Glomerular visceral epithelial cell (primary cell): ENCODE data around the gene GULP1.
"Not testable (repeated sequence)": the region's sequence is repeated elsewhere in the genome, so short reads cannot be mapped to it uniquely, and the experiment has no call there.

ENCODE experiments used
- DNase-seq: peaks from one replicate; pipeline ENCODE4 v3.0.0-alpha.2; 2016; ENCODE audit errors: extremely low spot score

GULP1 gene

DNA sequence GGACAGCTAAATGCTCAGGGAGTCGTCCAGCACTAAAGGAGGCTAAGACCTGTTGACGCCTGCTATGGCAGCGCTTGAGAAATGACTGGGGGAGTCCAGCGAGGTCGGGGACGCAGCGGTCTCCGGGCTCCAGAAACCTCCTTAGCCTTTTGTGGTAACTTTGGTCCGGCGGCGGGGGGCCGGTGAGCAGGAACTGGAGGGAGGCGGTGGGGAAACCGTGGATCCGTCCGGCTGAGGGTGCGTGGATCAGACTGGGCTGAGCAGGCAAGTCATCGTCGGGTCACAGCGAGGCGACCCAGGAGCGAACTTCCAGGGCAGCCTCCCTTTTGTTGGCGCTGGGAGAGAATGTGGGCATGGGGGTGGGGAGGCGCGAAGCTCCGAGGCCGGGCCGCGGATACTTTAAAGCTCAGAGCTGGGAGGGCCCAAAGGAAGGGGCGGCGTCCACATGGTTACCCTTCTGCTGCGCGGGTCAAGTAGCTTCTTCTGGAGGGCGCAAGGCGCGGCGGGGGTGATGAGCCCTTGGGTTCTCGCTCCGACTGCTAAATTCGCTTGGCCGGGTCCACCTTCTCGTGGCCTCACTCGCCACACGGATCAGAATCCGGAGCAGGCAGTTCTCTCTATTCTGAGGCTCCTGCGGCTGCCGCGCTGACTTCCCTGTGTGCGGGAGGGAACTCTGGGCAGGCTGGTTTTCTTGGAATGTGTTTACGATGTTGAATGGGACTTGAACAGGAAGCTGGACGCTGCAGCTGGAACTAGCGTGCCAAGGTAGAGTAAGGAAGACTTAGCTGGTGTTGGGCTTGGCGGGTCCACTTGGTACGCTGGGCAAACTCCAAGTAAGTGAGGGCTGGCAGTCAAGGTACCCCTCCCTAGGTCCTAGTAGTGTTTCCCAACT, 920 bp downstream of the GULP1 start:
- DNase-seq = peak; percentile 93

DNA sequence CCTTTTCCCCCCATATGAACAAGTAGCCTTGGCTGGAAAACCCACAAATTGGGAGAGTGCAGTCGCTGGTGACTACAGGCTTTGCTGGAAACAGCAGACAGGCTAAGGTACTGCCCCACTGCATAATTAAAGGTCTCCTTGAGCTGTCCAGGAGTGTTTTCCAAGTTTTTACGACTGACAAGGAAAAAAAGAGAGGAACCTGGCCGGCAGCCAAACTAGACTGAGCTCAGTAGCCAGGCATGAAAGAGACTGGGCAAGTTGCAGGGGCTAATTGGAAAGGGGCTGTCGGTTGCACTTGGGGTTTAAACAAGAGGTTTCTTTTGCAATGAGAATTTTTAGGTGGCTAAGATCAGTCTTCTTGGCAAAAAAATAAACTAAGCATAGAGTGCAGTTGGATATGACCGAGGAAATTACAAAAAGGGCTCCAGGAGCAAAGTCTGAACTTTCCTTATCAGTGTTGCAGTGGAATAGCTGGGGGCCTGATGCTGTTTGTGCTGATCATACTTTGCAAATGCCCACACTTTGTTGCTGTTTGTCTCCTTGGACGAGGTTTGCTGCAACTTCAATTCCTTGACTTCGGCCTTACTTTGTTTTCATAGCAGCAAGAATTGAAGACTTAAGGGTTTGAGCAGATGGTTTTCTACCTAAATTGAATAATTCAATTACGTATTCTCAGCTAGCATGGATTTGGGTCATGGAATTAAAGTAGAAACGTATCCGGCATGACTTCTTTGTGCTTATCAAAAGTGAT, 2.1 kb downstream of the GULP1 start:
- DNase-seq = peak; percentile 93

DNA sequence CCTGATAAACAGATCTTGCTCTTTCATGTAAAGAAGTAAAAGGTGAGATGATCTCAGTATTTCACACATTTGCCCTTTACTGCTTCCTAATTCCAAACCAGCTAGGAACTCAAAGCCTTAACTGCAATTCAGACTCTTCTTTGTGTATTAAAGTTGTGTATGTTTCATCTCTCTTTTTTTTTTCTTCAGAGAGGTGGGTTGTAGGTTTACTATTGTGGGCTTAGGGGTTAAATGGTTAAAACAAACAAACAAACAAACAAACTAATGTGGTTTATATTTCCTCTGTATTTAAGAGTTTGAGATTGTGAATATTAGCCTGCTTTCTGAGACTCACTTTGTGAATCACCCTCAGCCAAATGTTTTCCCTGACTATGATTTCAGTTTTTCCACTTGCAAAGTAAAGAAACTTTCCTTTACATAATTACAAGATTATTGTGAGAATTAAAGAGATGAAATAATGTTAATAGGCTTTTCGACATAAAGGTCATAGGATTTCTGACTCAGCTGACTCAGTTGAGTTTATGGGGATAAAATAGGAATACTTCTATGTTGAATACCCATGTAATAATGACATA, 2.8 kb downstream of the GULP1 start:
- DNase-seq = no peak

DNA sequence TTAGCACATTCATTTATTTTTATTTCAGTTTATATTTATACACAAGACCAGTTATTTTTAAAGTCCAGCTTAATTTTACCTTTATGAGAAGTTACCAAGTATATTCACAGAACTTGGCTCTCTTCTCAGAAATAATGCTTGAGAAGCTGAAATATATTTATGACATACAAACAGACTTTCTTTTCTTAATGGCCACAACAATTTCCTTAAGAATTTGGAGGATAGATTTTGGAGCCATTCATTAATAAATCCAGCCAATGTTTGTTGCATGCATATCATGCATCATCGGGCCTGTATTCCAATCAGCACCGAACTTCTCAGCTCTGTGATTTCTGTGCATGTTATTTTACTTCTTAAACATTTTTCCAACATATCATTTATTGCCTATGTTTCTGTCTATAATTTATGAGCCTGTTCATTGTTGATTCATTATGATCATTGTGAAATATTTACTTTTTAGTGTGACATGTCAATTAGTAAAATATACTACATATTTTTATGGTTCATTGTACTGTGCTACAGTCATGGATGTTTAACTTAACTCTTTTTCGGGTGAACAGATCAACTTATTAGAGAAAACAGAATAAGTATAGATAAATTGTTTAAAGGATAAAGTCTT, 3.5 kb downstream of the GULP1 start:
- DNase-seq = no peak

DNA sequence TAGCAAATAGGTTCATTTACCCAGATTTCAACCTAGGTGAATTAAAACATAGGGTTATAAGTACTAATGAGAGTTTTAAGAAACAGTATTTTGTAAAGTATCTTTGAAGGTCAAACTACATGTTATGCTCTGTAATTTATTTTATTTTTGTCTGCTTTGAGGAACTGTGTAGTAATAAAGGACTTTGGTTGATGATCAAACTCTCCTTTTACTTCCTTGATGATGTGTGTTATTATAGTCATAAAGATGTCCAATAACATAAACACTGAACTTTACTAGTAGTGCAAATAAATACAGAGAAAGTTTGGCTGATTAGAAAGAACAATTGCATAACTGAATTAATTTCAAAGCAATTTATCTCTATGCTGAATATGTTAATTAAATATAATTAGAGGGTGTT, 6.3 kb downstream of the GULP1 start:
- no peak for DNase-seq

GRCh38 chr2:188298937-188299371, 7.3 kb downstream of the GULP1 start:
- not testable (repeated sequence) for DNase-seq

DNA sequence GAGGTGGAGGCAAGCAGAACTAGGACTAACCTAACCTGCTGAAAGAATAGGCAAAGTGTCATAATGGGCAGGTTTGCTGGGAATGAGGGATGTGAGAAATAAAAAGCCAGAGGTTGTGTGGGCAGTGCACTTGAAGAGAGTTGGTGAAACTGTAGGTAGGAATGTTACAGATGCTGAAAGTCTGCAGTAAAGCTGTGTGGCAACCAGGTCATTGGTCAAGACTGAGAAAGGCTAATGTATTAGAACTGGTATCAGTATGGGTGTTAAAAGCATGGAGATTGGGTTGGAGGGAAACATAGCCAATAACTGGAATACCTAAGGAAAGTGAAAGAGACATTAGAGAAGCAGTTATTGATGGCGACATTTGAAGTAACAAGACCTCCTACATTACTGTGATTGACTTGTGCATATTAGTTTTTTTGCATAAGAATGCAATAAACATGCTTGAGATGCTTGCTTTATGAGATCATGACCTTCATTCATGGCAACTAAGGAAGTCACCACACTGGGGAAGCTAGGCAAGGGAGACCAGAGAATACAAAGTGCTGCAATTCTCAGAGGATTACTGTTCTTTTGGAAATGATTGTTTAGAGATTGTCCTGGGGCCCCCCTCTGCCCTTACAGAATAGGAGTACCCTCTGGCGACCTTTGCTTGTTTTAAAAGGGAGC, 11.8 kb downstream of the GULP1 start:
- peak; percentile 90 for DNase-seq

- no peak for DNase-seq
Measured at GRCh38 chr2:188305271-188305670, 13.6 kb downstream of the GULP1 start.

DNA sequence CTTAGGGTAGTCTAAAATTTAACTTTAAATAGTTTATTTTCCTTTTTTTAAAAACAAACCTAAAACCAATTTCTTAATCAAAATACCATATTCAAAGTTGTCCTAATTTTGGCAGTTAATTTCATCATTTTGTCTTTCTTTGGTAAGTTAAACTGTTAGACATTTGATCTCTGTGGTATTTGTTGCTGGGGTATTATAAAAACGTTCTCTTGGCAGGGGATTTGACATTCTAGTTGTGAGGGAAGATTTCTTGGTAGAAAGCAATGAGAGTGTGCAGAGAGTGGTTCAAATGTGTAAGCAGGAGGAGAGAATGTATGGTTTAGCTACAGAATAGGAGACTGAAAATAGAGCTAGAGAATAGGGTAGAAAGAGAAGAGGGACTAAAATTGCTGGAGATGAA, 14.6 kb downstream of the GULP1 start:
- DNase-seq = no peak

- DNase-seq = no peak
Measured at GRCh38 chr2:188307850-188308283, 16.2 kb downstream of the GULP1 start.

- DNase-seq = no peak
Measured at GRCh38 chr2:188308483-188308882, 16.8 kb downstream of the GULP1 start.

DNA sequence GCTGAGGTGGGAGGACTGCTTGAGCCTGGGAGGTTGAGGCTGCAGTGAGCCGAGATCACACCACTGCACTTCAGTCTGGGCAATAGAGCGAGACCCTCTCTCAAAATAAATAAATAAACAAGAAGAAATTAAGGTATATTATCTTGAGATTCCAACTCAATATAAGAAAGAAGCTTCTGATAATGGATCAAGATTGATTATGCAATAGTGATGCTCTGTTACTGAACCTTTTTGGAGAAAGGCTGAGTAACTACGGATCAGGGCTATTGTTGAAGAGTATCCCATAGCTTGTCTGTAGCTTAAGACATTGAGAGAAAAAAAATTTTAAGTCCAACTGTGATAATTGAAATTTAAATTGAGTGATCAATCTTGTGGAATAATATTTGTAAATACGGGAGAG, 17.7 kb downstream of the GULP1 start:
- DNase-seq = no peak

DNA sequence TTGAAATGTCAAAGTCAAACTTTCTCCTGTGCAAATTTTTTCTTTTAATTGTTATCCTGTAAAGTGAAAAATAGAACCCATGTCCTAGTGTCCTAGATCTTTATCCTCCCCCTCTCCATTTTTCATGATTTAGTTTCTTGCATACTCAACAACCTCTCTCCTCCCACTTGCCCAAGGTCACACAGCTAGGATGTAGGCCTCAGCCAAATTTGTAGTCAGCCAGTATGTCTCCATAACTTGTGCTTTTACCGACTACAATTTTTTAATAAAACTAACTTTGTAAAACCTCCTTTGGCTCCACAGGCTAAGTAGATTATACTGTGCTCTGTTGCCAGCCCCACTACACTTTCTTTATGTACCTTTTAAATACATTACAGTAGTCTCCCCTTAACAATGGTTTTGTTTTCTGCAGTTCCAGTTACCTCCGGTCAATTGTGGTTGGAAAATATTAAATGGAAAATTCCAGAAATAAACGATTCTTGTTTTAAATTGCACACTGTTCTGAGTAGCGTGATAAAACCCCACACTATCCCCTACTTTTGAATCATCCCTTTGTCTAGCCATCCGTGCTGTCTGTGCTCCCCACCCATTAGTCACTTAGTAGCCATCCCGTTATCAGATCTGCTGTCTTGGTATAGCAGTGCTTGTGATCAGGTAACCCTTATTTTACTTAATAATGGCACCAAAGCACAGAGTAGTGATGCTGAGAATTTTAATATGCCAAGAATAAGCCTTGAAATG, 22.8 kb downstream of the GULP1 start:
- peak; percentile 85 for DNase-seq

- DNase-seq = no peak
Measured at GRCh38 chr2:188315750-188316149, 24.1 kb downstream of the GULP1 start.

GRCh38 chr2:188316342-188316741, 24.7 kb downstream of the GULP1 start:
- DNase-seq = no peak

GRCh38 chr2:188316791-188317423, 25.2 kb downstream of the GULP1 start:
- DNase-seq = no peak

- DNase-seq = no peak
Measured at GRCh38 chr2:188318161-188318749, 26.6 kb downstream of the GULP1 start.

DNA sequence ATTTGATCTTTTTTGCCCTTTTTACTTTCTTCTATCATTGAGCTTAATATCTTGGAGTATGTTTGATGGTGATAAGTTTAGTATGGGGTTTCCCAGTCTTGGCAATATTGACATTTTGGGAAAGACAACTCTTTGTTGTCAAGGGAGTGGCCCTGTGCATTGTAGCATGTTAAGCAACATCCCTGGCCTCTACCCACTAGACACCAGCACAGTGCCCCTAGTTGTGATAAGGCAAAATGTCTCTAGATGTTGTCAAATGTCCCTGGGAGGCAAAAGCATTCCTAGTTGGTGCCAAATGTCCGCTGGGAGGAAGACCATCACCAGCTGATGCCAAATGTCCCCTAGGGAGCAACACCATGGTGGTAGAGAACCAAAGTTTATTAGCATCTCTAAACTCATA, 28.2 kb downstream of the GULP1 start:
- no peak for DNase-seq

DNA sequence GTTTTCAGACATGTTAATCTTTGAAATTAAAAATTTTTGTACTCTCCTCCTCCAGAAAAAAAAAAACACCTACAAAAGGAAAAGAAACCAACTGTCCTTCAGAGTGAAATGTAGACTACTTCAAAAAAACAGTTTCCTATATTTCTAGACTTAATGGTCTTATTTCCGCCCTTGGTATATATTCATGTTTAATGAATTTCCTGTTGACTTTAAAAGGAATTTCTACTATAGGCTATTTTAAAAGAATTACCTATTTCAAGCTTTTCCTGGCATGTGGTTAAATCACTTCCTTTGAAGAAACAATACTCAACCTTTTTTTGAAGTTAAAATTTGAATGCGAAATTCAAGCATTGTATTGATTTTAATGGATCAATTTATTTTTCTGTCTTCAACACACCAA, 29.2 kb downstream of the GULP1 start:
- no peak for DNase-seq
